Type B pancreatic cell (in vitro differentiated cells): ENCODE measurements around the gene NFASC. TPM values are rescaled to one million over a fixed set of nuclear protein-coding genes. Genes with fewer than 3 reads are reported as not detected.

ENCODE experiments used
- DNase-seq: peaks from one replicate; pipeline ENCODE4 v3.0.0; 2021; ENCODE audit warnings: mixed read lengths; ENCODE audit not compliant: unreplicated experiment; ENCODE audit errors: extremely low spot score
- H3K27ac Mint-ChIP-seq: 2 replicates; pipeline ENCODE4 v1.8.0; 2021; ENCODE audit warnings: mild to moderate bottlenecking, mixed read lengths
- H3K27me3 Mint-ChIP-seq: 2 replicates; pipeline ENCODE4 v1.8.0; 2021; ENCODE audit warnings: mixed read lengths
- H3K36me3 Mint-ChIP-seq: 2 replicates; pipeline ENCODE4 v1.8.0; 2021; ENCODE audit warnings: mixed read lengths
- H3K4me1 Mint-ChIP-seq: one replicate; pipeline ENCODE4 v1.8.0; 2021; ENCODE audit warnings: mixed read lengths; ENCODE audit not compliant: unreplicated experiment
- H3K4me3 Mint-ChIP-seq: 2 replicates; pipeline ENCODE4 v1.8.0; 2021; ENCODE audit warnings: mild to moderate bottlenecking, mixed read lengths
- H3K9me3 Mint-ChIP-seq: 2 replicates; pipeline ENCODE4 v1.8.0; 2021; ENCODE audit warnings: mixed read lengths
- CTCF ChIP-seq: fragments of 200-600 bp; sonication (generic); conservative IDR thresholded peaks from 2 replicates; pipeline ENCODE4 v1.5.0; 2021; ENCODE audit warnings: antibody characterized with exemption, mild to moderate bottlenecking
- total RNA-seq: library from RNA; stranded (reverse); gene quantifications from 2 replicates; pipeline ENCODE4 v1.2.1, GENCODE V29; 2021; ENCODE audit warnings: low replicate concordance

Gene NFASC
- total RNA-seq, 1 donor from 2014 or later = 16.4 TPM

- Mint-ChIP-seq H3K36me3 (no peaks in the 10 kb centered on the region), H3K27me3 (peaks cover 64% of the 10 kb centered on the region), H3K4me3 (no peak overlapping the region), H3K27ac (no peak overlapping the region), H3K9me3 (no peaks in the 10 kb centered on the region), H3K4me1 (peaks cover 7% of the 10 kb centered on the region)
- DNase-seq = no peak
- TF ChIP-seq CTCF = no peak
Measured at GRCh38 chr1:204990721-204991341, 120.2 kb downstream of the NFASC start.

- no peak for TF ChIP-seq CTCF
- no peak for DNase-seq
- Mint-ChIP-seq H3K27ac (no peak overlapping the region), H3K4me1 (peaks cover 10% of the 10 kb centered on the region), H3K9me3 (no peaks in the 10 kb centered on the region), H3K36me3 (no peaks in the 10 kb centered on the region), H3K27me3 (peaks cover 69% of the 10 kb centered on the region), H3K4me3 (no peak overlapping the region)
Measured at GRCh38 chr1:204991342-204991844, 120.7 kb downstream of the NFASC start.

- Mint-ChIP-seq H3K36me3 (no peaks in the 10 kb centered on the region), H3K4me1 (peaks cover 10% of the 10 kb centered on the region), H3K27ac (no peak overlapping the region), H3K4me3 (no peak overlapping the region), H3K9me3 (no peaks in the 10 kb centered on the region), H3K27me3 (peaks cover 66% of the 10 kb centered on the region)
- DNase-seq = no peak
- no peak for TF ChIP-seq CTCF
Measured at GRCh38 chr1:204992201-204992997, 121.7 kb downstream of the NFASC start.

- peaks cover 10% of the 10 kb centered on the region for H3K4me1 Mint-ChIP-seq
- no peaks in the 10 kb centered on the region for H3K9me3 Mint-ChIP-seq
- no peak for DNase-seq
- no peaks in the 10 kb centered on the region for H3K36me3 Mint-ChIP-seq
- H3K27ac Mint-ChIP-seq = no peak overlapping the region
- H3K27me3 Mint-ChIP-seq = peaks cover 69% of the 10 kb centered on the region
- H3K4me3 Mint-ChIP-seq = no peak overlapping the region
- no peak for TF ChIP-seq CTCF
Measured at GRCh38 chr1:204992998-204993314, 122.3 kb downstream of the NFASC start.

- no peak for TF ChIP-seq CTCF
- peaks cover 16% of the 10 kb centered on the region for H3K4me1 Mint-ChIP-seq
- no peaks in the 10 kb centered on the region for H3K36me3 Mint-ChIP-seq
- DNase-seq = no peak
- H3K27ac Mint-ChIP-seq = no peak overlapping the region
- H3K9me3 Mint-ChIP-seq = no peaks in the 10 kb centered on the region
- no peak overlapping the region for H3K4me3 Mint-ChIP-seq
- peaks cover 68% of the 10 kb centered on the region for H3K27me3 Mint-ChIP-seq
Measured at GRCh38 chr1:204994086-204994862, 123.6 kb downstream of the NFASC start.
